ENCODE data around the gene ZBTB20. TPM values are rescaled to one million over a fixed set of nuclear protein-coding genes. Genes with fewer than 3 reads are reported as not detected.
A peak's percentile ranks its signal among the peaks of the same experiment; 100 is the strongest.

Gene ZBTB20
- total and polyA plus RNA-seq, 2 of the 4 experiments (the other 2 are of a cell fraction), result 0.75 to 14.7 TPM

GRCh38 chr3:114432310-114432709 is 714.8 kb downstream of the ZBTB20 start:
- no peak for ATAC-seq (ENCODE audit: low read depth)
- H3K9ac ChIP-seq (ENCODE audit: low read depth, low read length), result no peak overlapping the region
- TF ChIP-seq NFE2L2 (IDR thresholded peaks at IDR 0.05; ENCODE audit: low read depth, low read length) (0 out of 2 replicates have a peak, but pooled peaks have one; percentile 10), MAFK (IDR thresholded peaks at IDR 0.05; ENCODE audit: low read depth, low read length) (no peak)
- H3K18ac ChIP-seq (ENCODE audit: low read depth, low read length), result no peak overlapping the region
- no peak overlapping the region for H2BK15ac ChIP-seq (ENCODE audit: low read depth, low read length)
- no peak overlapping the region for H4K91ac ChIP-seq (ENCODE audit: insufficient read depth, low read depth, low read length)
- intact Hi-C loops (cut with micrococcal nuclease) (no loop called here), dilution Hi-C loops (cut with HindIII; ENCODE audit: low sequenced_read_pairs, unreplicated experiment) (no loop called here), in situ Hi-C loops (cut with MboI; ENCODE audit: low sequenced_read_pairs) (no loop called here)
- H4K5ac ChIP-seq (ENCODE audit: low read depth, low read length), result no peak overlapping the region
- H3K23ac ChIP-seq (ENCODE audit: low read depth, low read length), result no peak overlapping the region
- no peaks in the 10 kb centered on the region for H3K36me3 ChIP-seq (ENCODE audit: control insufficient read depth, insufficient read depth, low read length)
- H2AK5ac ChIP-seq (ENCODE audit: low read depth, low read length), result no peak overlapping the region
- POLR2A ChIA-PET (ENCODE audit: unreplicated experiment), result no interaction called here
- no peak overlapping the region for H3K4me2 ChIP-seq (ENCODE audit: low read depth, low read length)
- H3K9me3 ChIP-seq (ENCODE audit: control insufficient read depth, insufficient read depth, low read length), result no peaks in the 10 kb centered on the region
- no peak overlapping the region for H2AFZ ChIP-seq (replicated peaks; ENCODE audit: low read length, poor library complexity)
- H2AK9ac ChIP-seq (replicated peaks; ENCODE audit: low read depth, low read length, poor library complexity), result no peak overlapping the region
- no peak for DNase-seq
- CTCF ChIA-PET, result interaction anchor here (1.3 kb wide), 1 partner anchor 14 kb away, joined by 3 read pairs; no protein-coding TSS in a partner anchor
- H4K8ac ChIP-seq (ENCODE audit: low read depth in 2 of 2, low read length in 2 of 2), result no peak overlapping the region
- H3K9me1 ChIP-seq (ENCODE audit: insufficient read depth, low read length), result peaks cover 5% of the 10 kb centered on the region
- no peak overlapping the region for H3K27ac ChIP-seq (ENCODE audit: insufficient read depth, low read length)
- 93% methylated on average over 2 of the region's 2 CpGs; no CpG with 5 or more reads in 1 of the 2 experiments for WGBS, 2 experiments (ENCODE audit: extremely low coverage in 2 of 2, insufficient read length in 1 of 2)
- H2BK20ac ChIP-seq (ENCODE audit: low read depth, low read length), result no peak overlapping the region
- H4K20me1 ChIP-seq (ENCODE audit: insufficient read depth, low read length), result no peaks in the 10 kb centered on the region
- H3K14ac ChIP-seq (replicated peaks; ENCODE audit: low read depth, low read length), result no peak overlapping the region
- no peak overlapping the region for H2BK5ac ChIP-seq (ENCODE audit: low read depth, low read length, poor library complexity, severe bottlenecking)
- no peaks in the 10 kb centered on the region for H3K27me3 ChIP-seq (ENCODE audit: control insufficient read depth, insufficient read depth, low read length)
- no TSS peak for BruUV-seq (replicated peaks)
- H3K4ac ChIP-seq (ENCODE audit: low read depth, low read length), result no peak overlapping the region
- H3K79me1 ChIP-seq (ENCODE audit: low read depth in 1 of 2, low read length in 2 of 2), result peaks cover 12 to 25% of the 10 kb centered on the region in 2 experiments; a peak in 3 of 4 replicates
- H3K4me1 ChIP-seq (ENCODE audit: control insufficient read depth, insufficient read depth, low read length), result no peaks in the 10 kb centered on the region
- no peak overlapping the region for H3K4me3 ChIP-seq (ENCODE audit: insufficient read depth, low read depth, low read length)
- no peak overlapping the region for H2BK120ac ChIP-seq (ENCODE audit: low read depth, low read length)
- no peak overlapping the region for H3K56ac ChIP-seq (ENCODE audit: extremely low read depth, insufficient read depth, low read length)

Data from IMR-90 (cell line).